Measurements from ENCODE around the gene PPP1R9A.

PPP1R9A gene

GRCh38 chr7:95323410-95324129, 416.2 kb downstream of the PPP1R9A start:
- no peak for DNase-seq

- no peak for DNase-seq
These were observed 417.0 kb downstream of the PPP1R9A start, which contains the start of gene PON1 for GRCh38 chr7:95324431-95324830. Gene PON1, minus strand, starts transcription at chr7:95324532. Its CDS starts 57 bp downstream, at chr7:95324475.

- DNase-seq, result no peak
These were observed 420.0 kb downstream of the PPP1R9A start for GRCh38 chr7:95327356-95327755.

- no peak for DNase-seq
These were observed 423.0 kb downstream of the PPP1R9A start for GRCh38 chr7:95330204-95330960.

- no peak for DNase-seq
These were observed 423.6 kb downstream of the PPP1R9A start for GRCh38 chr7:95330961-95331337.

- no peak for DNase-seq
These were observed 427.1 kb downstream of the PPP1R9A start for GRCh38 chr7:95334447-95334846.

- DNase-seq, result no peak
These were observed 427.7 kb downstream of the PPP1R9A start for GRCh38 chr7:95335093-95335492.

GRCh38 chr7:95338832-95339231, 431.4 kb downstream of the PPP1R9A start:
- DNase-seq, result no peak

- DNase-seq, result no peak
These were observed 433.1 kb downstream of the PPP1R9A start for GRCh38 chr7:95340491-95340890.

GRCh38 chr7:95342029-95342428, 434.6 kb downstream of the PPP1R9A start:
- no peak for DNase-seq

- DNase-seq, result no peak
These were observed 435.4 kb downstream of the PPP1R9A start for GRCh38 chr7:95342642-95343307.
